Parathyroid adenoma (tissue), 2 donors: ENCODE results near the gene GID4.

ENCODE experiments used
- H2AFZ ChIP-seq: fragments of 300-600 bp; sonication (generic); one replicate; pipeline ENCODE4 v1.7.0; 2017; ENCODE audit warnings: antibody characterized with exemption, mild to moderate bottlenecking
- H3K27ac ChIP-seq: fragments of 300-600 bp; sonication (generic); one replicate; pipeline ENCODE4 v1.7.0; 2017
- H3K27me3 ChIP-seq: fragments of 300-600 bp; sonication (generic); one replicate; pipeline ENCODE4 v1.7.0; 2017; ENCODE audit warnings: low read length; ENCODE audit not compliant: control insufficient read depth, insufficient read depth
- H3K36me3 ChIP-seq: fragments of 300-600 bp; sonication (generic); one replicate; pipeline ENCODE4 v1.7.0; 2017; ENCODE audit warnings: low read length; ENCODE audit not compliant: control insufficient read depth, insufficient read depth
- H3K4me1 ChIP-seq: fragments of 300-600 bp; sonication (generic); one replicate; pipeline ENCODE4 v1.7.0; 2017; ENCODE audit warnings: control low read depth
- H3K4me2 ChIP-seq: fragments of 300-600 bp; sonication (generic); one replicate; pipeline ENCODE4 v1.7.0; 2017; ENCODE audit warnings: low read length
- H3K4me3 ChIP-seq: fragments of 300-600 bp; sonication (generic); one replicate; pipeline ENCODE4 v1.7.0; 2017; ENCODE audit warnings: low read depth, low read length
- H3K79me2 ChIP-seq: fragments of 300-600 bp; sonication (generic); one replicate; pipeline ENCODE4 v1.7.0; 2017; ENCODE audit warnings: control low read depth
- H3K9ac ChIP-seq: fragments of 300-600 bp; sonication (generic); one replicate; pipeline ENCODE4 v1.7.0; 2017; ENCODE audit warnings: mild to moderate bottlenecking
- H3K9me3 ChIP-seq: fragments of 300-600 bp; sonication (generic); one replicate; pipeline ENCODE4 v1.7.0; 2017; ENCODE audit warnings: low read length; ENCODE audit not compliant: control insufficient read depth
- CTCF ChIP-seq: fragments of 300-600 bp; sonication (generic); IDR thresholded peaks from one replicate; pipeline ENCODE4 v1.7.0; 2017; ENCODE audit warnings: antibody characterized with exemption, mild to moderate bottlenecking
- donor health status: primary hyperparathyroidism.

The GID4 gene

GRCh38 chr17:18015593-18015992 lies 23.6 kb upstream of the GID4 start:
- H3K79me2 ChIP-seq: no peaks in the 10 kb centered on the region
- no peak for TF ChIP-seq CTCF
- H3K9me3 ChIP-seq: no peaks in the 10 kb centered on the region
- H3K27me3 ChIP-seq: no peaks in the 10 kb centered on the region
- H3K4me2 ChIP-seq: no peak overlapping the region
- H3K4me1 ChIP-seq: peaks cover 32% of the 10 kb centered on the region
- no peak overlapping the region for H3K4me3 ChIP-seq
- H3K36me3 ChIP-seq: no peaks in the 10 kb centered on the region
- H3K27ac ChIP-seq: no peak overlapping the region
- no peak overlapping the region for H3K9ac ChIP-seq
- H2AFZ ChIP-seq: no peak overlapping the region

- no peaks in the 10 kb centered on the region for H3K36me3 ChIP-seq
- H3K4me3 ChIP-seq: no peak overlapping the region
- no peak overlapping the region for H3K9ac ChIP-seq
- no peaks in the 10 kb centered on the region for H3K79me2 ChIP-seq
- peak overlapping the region; percentile 90 for H3K27ac ChIP-seq
- no peak overlapping the region for H2AFZ ChIP-seq
- H3K4me2 ChIP-seq: no peak overlapping the region
- H3K27me3 ChIP-seq: no peaks in the 10 kb centered on the region
- TF ChIP-seq CTCF: no peak
- H3K9me3 ChIP-seq: no peaks in the 10 kb centered on the region
- peaks cover 40% of the 10 kb centered on the region for H3K4me1 ChIP-seq
Observed at GRCh38 chr17:18016426-18016825, 22.8 kb upstream of the GID4 start.

GRCh38 chr17:18017958-18018357 lies 21.2 kb upstream of the GID4 start:
- H3K4me3 ChIP-seq: no peak overlapping the region
- peak overlapping the region; percentile 90 for H3K27ac ChIP-seq
- H3K27me3 ChIP-seq: no peaks in the 10 kb centered on the region
- no peak overlapping the region for H3K9ac ChIP-seq
- H3K4me2 ChIP-seq: peak overlapping the region; percentile 42
- no peak for TF ChIP-seq CTCF
- H2AFZ ChIP-seq: peak overlapping the region; percentile 13
- H3K36me3 ChIP-seq: no peaks in the 10 kb centered on the region
- H3K9me3 ChIP-seq: no peaks in the 10 kb centered on the region
- H3K79me2 ChIP-seq: no peaks in the 10 kb centered on the region
- peaks cover 43% of the 10 kb centered on the region for H3K4me1 ChIP-seq

GRCh38 chr17:18018411-18018921 lies 20.7 kb upstream of the GID4 start:
- TF ChIP-seq CTCF: no peak
- no peaks in the 10 kb centered on the region for H3K36me3 ChIP-seq

GRCh38 chr17:18019838-18020154 lies 19.4 kb upstream of the GID4 start:
- H3K27me3 ChIP-seq: no peaks in the 10 kb centered on the region
- peak overlapping the region; percentile 63 for H2AFZ ChIP-seq
- peaks cover 43% of the 10 kb centered on the region for H3K4me1 ChIP-seq
- H3K36me3 ChIP-seq: no peaks in the 10 kb centered on the region
- no peaks in the 10 kb centered on the region for H3K9me3 ChIP-seq
- peak overlapping the region; percentile 90 for H3K27ac ChIP-seq
- H3K9ac ChIP-seq: peak overlapping the region; percentile 20
- H3K4me2 ChIP-seq: peak overlapping the region; percentile 28
- H3K79me2 ChIP-seq: no peaks in the 10 kb centered on the region
- no peak for TF ChIP-seq CTCF
- peak overlapping the region; percentile 1 for H3K4me3 ChIP-seq

More at GRCh38 chr17:18018411-18018921, 20.7 kb upstream of the GID4 start:
- peak overlapping the region; percentile 90 for H3K27ac ChIP-seq
- H3K27me3 ChIP-seq: no peaks in the 10 kb centered on the region
- no peaks in the 10 kb centered on the region for H3K79me2 ChIP-seq
- H2AFZ ChIP-seq: no peak overlapping the region
- H3K9me3 ChIP-seq: no peaks in the 10 kb centered on the region
- H3K4me1 ChIP-seq: peaks cover 43% of the 10 kb centered on the region
- no peak overlapping the region for H3K4me3 ChIP-seq
- H3K4me2 ChIP-seq: peak overlapping the region; percentile 42
- H3K9ac ChIP-seq: no peak overlapping the region
